Endothelial cell of umbilical vein (primary cell): ENCODE measurements around the gene KRTAP27-1. TPM values are rescaled to one million over a fixed set of nuclear protein-coding genes. Genes with fewer than 3 reads are reported as not detected.

Experiments used
- BruUV-seq: library from RNA; stranded (reverse); fragments of 400-500 nt; replicated peaks from 2 replicates; lab custom pipeline; 2021; lab: Mats Ljungman, UMichigan
- CTCF ChIA-PET: fragments of 300-600, 350-600 bp; sonication (Branson Sonifier 250); formaldehyde crosslinking; loops from one replicate; lab custom pipeline; 2021; ENCODE audit warnings: antibody characterized with exemption, inconsistent platforms; lab: Charles Lee
- POLR2A ChIA-PET: fragments of 300-600, 350-600 bp; sonication (Branson Sonifier 250); formaldehyde crosslinking; loops from one replicate; lab custom pipeline; 2021; ENCODE audit warnings: antibody characterized with exemption, inconsistent platforms; lab: Charles Lee
- DNase-seq: peaks from one replicate; pipeline ENCODE4 v3.0.0-alpha.2; 2011; ENCODE audit warnings: low read depth, low spot score
- FAIRE-seq: peaks from 2 replicates; lab custom pipeline; 2011; peaks lifted over from hg19 to GRCh38; lab: Jason Lieb, UNC
- H2AFZ ChIP-seq: 2 replicates; pipeline ENCODE4 v1.6.0; 2012; ENCODE audit warnings: low read depth, low read length, control low read depth, inconsistent platforms
- H3K27ac ChIP-seq: 2 replicates; pipeline ENCODE4 v1.5.1; 2011; ENCODE audit warnings: low read depth, mild to moderate bottlenecking, control low read depth, low read length, moderate library complexity; ENCODE audit not compliant: insufficient read depth
- H3K27me3 ChIP-seq, 2 experiments: 2 replicates each; pipeline versions ENCODE4 v1.6.0 to v1.6.1; 2011; ENCODE audit warnings: low read length in 2 of 2, mixed read lengths in 1 of 2; ENCODE audit not compliant: control insufficient read depth in 2 of 2, insufficient read depth in 2 of 2
- H3K36me3 ChIP-seq, 2 experiments: 2 replicates in 1 of 2; 3 replicates in 1 of 2; pipeline ENCODE4 v1.5.1; 2011; ENCODE audit warnings: low read length in 2 of 2, mild to moderate bottlenecking in 1 of 2, moderate library complexity in 1 of 2; ENCODE audit not compliant: control insufficient read depth in 2 of 2, insufficient read depth in 2 of 2; ENCODE audit errors: extremely low read depth in 1 of 2
- H3K4me1 ChIP-seq: 3 replicates; pipeline ENCODE4 v1.5.1; 2011; ENCODE audit warnings: mild to moderate bottlenecking, low read length; ENCODE audit not compliant: control insufficient read depth, insufficient read depth; ENCODE audit errors: extremely low read depth
- H3K4me2 ChIP-seq: 2 replicates; pipeline ENCODE4 v1.6.1; 2011; ENCODE audit warnings: low read length, control low read depth, mixed read lengths; ENCODE audit not compliant: insufficient read depth
- H3K4me3 ChIP-seq, 3 experiments: fragments of 200-600 bp in 1 of 3; sonication (generic), shearing (Covaris generic) in 1 of 3; replicated peaks in 1 of 3; 2 replicates each; pipeline ENCODE4 v1.5.1; 2011 to 2016; ENCODE audit warnings: control low read depth in 3 of 3, low read length in 3 of 3, mild to moderate bottlenecking in 2 of 3, inconsistent platforms in 1 of 3, low read depth in 1 of 3, moderate library complexity in 1 of 3; ENCODE audit not compliant: insufficient read depth in 1 of 3
- H3K79me2 ChIP-seq: 2 replicates; pipeline ENCODE4 v1.6.0; 2012; ENCODE audit warnings: low read length, inconsistent platforms; ENCODE audit not compliant: control insufficient read depth, insufficient read depth
- H3K9ac ChIP-seq: replicated peaks from 2 replicates; pipeline ENCODE3; 2011; ENCODE audit warnings: low read length, control low read depth; ENCODE audit not compliant: insufficient read depth; ENCODE audit errors: extremely low read depth
- H3K9me1 ChIP-seq: replicated peaks from 3 replicates; pipeline ENCODE4 v1.6.0; 2011; ENCODE audit warnings: mild to moderate bottlenecking, low read length; ENCODE audit not compliant: control insufficient read depth, insufficient read depth; ENCODE audit errors: extremely low read depth
- H3K9me3 ChIP-seq: replicated peaks from 2 replicates; pipeline ENCODE4 v1.5.1; 2012; ENCODE audit warnings: low read length, inconsistent platforms; ENCODE audit not compliant: control insufficient read depth, insufficient read depth
- H4K20me1 ChIP-seq: replicated peaks from 2 replicates; pipeline ENCODE3; 2011; ENCODE audit warnings: mild to moderate bottlenecking, low read length; ENCODE audit not compliant: control insufficient read depth, insufficient read depth; ENCODE audit errors: extremely low read depth
- EZH2 ChIP-seq: IDR thresholded peaks from 2 replicates; pipeline ENCODE4 v1.6.1; 2012; ENCODE audit warnings: borderline replicate concordance, low read depth, mild to moderate bottlenecking, moderate library complexity, low read length, inconsistent platforms; ENCODE audit not compliant: severe bottlenecking
- FOS ChIP-seq: IDR thresholded peaks from 2 replicates; pipeline ENCODE4 v1.6.1; 2011; ENCODE audit warnings: mild to moderate bottlenecking, low read length, moderate library complexity, borderline replicate concordance; ENCODE audit not compliant: insufficient read depth
- GATA2 ChIP-seq: IDR thresholded peaks from 2 replicates; pipeline ENCODE4 v1.7.0; 2011; ENCODE audit warnings: low read depth, mild to moderate bottlenecking, moderate library complexity, mixed read lengths, low read length; ENCODE audit not compliant: insufficient read length, insufficient read depth
- JUN ChIP-seq: IDR thresholded peaks from 2 replicates; pipeline ENCODE4 v1.6.1; 2011; ENCODE audit warnings: borderline replicate concordance, low read depth; ENCODE audit not compliant: insufficient read length, insufficient read depth
- MAX ChIP-seq: IDR thresholded peaks from 2 replicates; pipeline ENCODE4 v1.6.1; 2011; ENCODE audit not compliant: insufficient read depth, insufficient read length
- MYC ChIP-seq: IDR thresholded peaks from one replicate; pipeline ENCODE4 v1.6.1; 2011; ENCODE audit warnings: mild to moderate bottlenecking, low read depth, low read length
- POLR2A ChIP-seq: IDR thresholded peaks from 2 replicates; pipeline ENCODE4 v1.6.1; 2012; ENCODE audit warnings: low read depth, mild to moderate bottlenecking, control low read depth, low read length
- POLR2AphosphoS5 ChIP-seq: IDR thresholded peaks from 2 replicates; pipeline ENCODE4 v1.6.1; 2012; ENCODE audit warnings: low read depth, mild to moderate bottlenecking, control low read depth, low read length, moderate library complexity; ENCODE audit not compliant: insufficient read depth
- dilution Hi-C: fragments of 300-500 bp; cut with MboI; formaldehyde crosslinking; loops from one replicate; pipeline ENCODE4 v1.15.0; 2019; ENCODE audit warnings: low sequenced_read_pairs; ENCODE audit not compliant: extremely low pct_ligation_motif_present
- intact Hi-C: fragments of 100-400 bp; cut with micrococcal nuclease; formaldehyde crosslinking; loops from one replicate; pipeline ENCODE4 v1.10.0; 2022
- polyA plus RNA-seq, 4 experiments: library from polyadenylated mRNA; depleted of rRNA in 3 of 4; stranded (reverse) in 3 of 4; unstranded in 1 of 4; fragments of >200 nt; gene quantifications; 2 replicates each; pipeline versions ENCODE4 v1.2.1 to v1.2.3, GENCODE V29; 2011 to 2012; ENCODE audit warnings: missing spikeins in 1 of 4
- total RNA-seq: library from RNA; stranded (reverse); gene quantifications from 2 replicates; pipeline ENCODE4 v1.2.3, GENCODE V29; 2021
- TF ChIP-seq, protein P1 (sequence below), 2 donors: IDR thresholded peaks; 1 replicate in 1 of 2; 2 replicates in 1 of 2; pipeline ENCODE4 v1.5.1; 2011; ENCODE audit warnings: low read length in 2 of 2, mild to moderate bottlenecking in 2 of 2, moderate library complexity in 2 of 2, control low read depth in 1 of 2, inconsistent platforms in 1 of 2, low read depth in 1 of 2; ENCODE audit not compliant: insufficient read depth in 1 of 2; ENCODE audit errors: extremely low read depth in 1 of 2

The KRTAP27-1 gene
- total and polyA plus RNA-seq, 2 donors (not counting 3 experiments of a cell fraction or from before 2014, with no cell fraction given), result not detected

DNA sequence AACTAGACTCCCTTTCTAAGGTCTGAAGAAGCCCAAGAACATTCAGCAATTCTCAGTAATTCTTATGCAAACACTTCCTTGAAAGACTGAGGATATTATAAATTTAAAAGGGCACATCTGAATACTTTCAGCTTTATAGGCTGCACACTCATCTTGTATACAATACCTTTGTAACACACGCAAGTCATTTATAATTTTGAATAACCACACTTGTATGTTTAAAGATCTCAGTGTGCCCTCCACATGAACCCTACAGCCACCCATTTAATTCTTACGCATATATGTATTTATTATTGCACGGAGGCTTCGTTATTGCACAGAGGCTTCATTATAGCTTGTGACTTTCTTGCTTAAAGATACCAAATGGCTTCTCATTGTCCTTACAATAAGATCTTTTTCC is 1.2 kb upstream of the KRTAP27-1 start:
- dilution Hi-C loops, result no loop called here
- no peak overlapping the region for H3K27ac ChIP-seq
- FAIRE-seq (no peak), DNase-seq (no peak)
- intact Hi-C loops, result no loop called here
- no peak overlapping the region for H3K4me3 ChIP-seq
- H3K36me3 ChIP-seq, result no peaks in the 10 kb centered on the region
- H3K79me2 ChIP-seq, result no peaks in the 10 kb centered on the region
- no peak overlapping the region for H3K4me2 ChIP-seq
- H3K27me3 ChIP-seq, result no peaks in the 10 kb centered on the region
- no peaks in the 10 kb centered on the region for H4K20me1 ChIP-seq
- BruUV-seq, result no TSS peak
- H3K4me1 ChIP-seq, result no peaks in the 10 kb centered on the region
- TF ChIP-seq JUN, result no peak
- ChIA-PET CTCF (no interaction called here), POLR2A (no interaction called here)
- no peak overlapping the region for H3K9ac ChIP-seq
- H3K9me3 ChIP-seq, result peaks cover 3% of the 10 kb centered on the region
- no peak overlapping the region for H2AFZ ChIP-seq
- H3K9me1 ChIP-seq, result no peaks in the 10 kb centered on the region

- Histone ChIP-seq H3K79me2 (no peaks in the 10 kb centered on the region), H3K4me2 (no peak overlapping the region), H3K4me1 (no peaks in the 10 kb centered on the region), H3K27me3 (no peaks in the 10 kb centered on the region), H3K9me3 (peaks cover 3% of the 10 kb centered on the region), H3K36me3 (no peaks in the 10 kb centered on the region), H3K27ac (no peak overlapping the region), H3K9me1 (no peaks in the 10 kb centered on the region), H3K4me3 (no peak overlapping the region), H4K20me1 (no peaks in the 10 kb centered on the region), H2AFZ (no peak overlapping the region), H3K9ac (no peak overlapping the region)
- DNase-seq (no peak), FAIRE-seq (no peak)
- dilution Hi-C loops, result no loop called here
- ChIA-PET POLR2A (no interaction called here), CTCF (no interaction called here)
- intact Hi-C loops, result no loop called here
- TF ChIP-seq MYC, result no peak
- TF ChIP-seq, protein P1, sequence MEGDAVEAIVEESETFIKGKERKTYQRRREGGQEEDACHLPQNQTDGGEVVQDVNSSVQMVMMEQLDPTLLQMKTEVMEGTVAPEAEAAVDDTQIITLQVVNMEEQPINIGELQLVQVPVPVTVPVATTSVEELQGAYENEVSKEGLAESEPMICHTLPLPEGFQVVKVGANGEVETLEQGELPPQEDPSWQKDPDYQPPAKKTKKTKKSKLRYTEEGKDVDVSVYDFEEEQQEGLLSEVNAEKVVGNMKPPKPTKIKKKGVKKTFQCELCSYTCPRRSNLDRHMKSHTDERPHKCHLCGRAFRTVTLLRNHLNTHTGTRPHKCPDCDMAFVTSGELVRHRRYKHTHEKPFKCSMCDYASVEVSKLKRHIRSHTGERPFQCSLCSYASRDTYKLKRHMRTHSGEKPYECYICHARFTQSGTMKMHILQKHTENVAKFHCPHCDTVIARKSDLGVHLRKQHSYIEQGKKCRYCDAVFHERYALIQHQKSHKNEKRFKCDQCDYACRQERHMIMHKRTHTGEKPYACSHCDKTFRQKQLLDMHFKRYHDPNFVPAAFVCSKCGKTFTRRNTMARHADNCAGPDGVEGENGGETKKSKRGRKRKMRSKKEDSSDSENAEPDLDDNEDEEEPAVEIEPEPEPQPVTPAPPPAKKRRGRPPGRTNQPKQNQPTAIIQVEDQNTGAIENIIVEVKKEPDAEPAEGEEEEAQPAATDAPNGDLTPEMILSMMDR (IDR thresholded peaks at IDR 0.05; ENCODE audit: extremely low read depth in 1 of 2, insufficient read depth in 1 of 2, low read depth in 1 of 2, low read length in 2 of 2), result no peak
- no peak for TF ChIP-seq POLR2A
- no peak for TF ChIP-seq FOS
- TF ChIP-seq JUN, result no peak
- no peak for TF ChIP-seq EZH2
- TF ChIP-seq MAX, result no peak
- no peak for TF ChIP-seq GATA2
- TF ChIP-seq POLR2AphosphoS5, result no peak
- BruUV-seq, result no TSS peak
Measured at GRCh38 chr21:30337772-30338171, 278 bp upstream of the KRTAP27-1 start.
